Type B pancreatic cell (in vitro differentiated cells): ENCODE measurements around the gene NACC2. TPM values are rescaled to one million over a fixed set of nuclear protein-coding genes. Genes with fewer than 3 reads are reported as not detected.

Experiments used
- DNase-seq: peaks from one replicate; pipeline ENCODE4 v3.0.0; 2021; ENCODE audit warnings: mixed read lengths; ENCODE audit not compliant: unreplicated experiment; ENCODE audit errors: extremely low spot score
- H3K27ac Mint-ChIP-seq: 2 replicates; pipeline ENCODE4 v1.8.0; 2021; ENCODE audit warnings: mild to moderate bottlenecking, mixed read lengths
- H3K27me3 Mint-ChIP-seq: 2 replicates; pipeline ENCODE4 v1.8.0; 2021; ENCODE audit warnings: mixed read lengths
- H3K36me3 Mint-ChIP-seq: 2 replicates; pipeline ENCODE4 v1.8.0; 2021; ENCODE audit warnings: mixed read lengths
- H3K4me1 Mint-ChIP-seq: one replicate; pipeline ENCODE4 v1.8.0; 2021; ENCODE audit warnings: mixed read lengths; ENCODE audit not compliant: unreplicated experiment
- H3K4me3 Mint-ChIP-seq: 2 replicates; pipeline ENCODE4 v1.8.0; 2021; ENCODE audit warnings: mild to moderate bottlenecking, mixed read lengths
- H3K9me3 Mint-ChIP-seq: 2 replicates; pipeline ENCODE4 v1.8.0; 2021; ENCODE audit warnings: mixed read lengths
- CTCF ChIP-seq: fragments of 200-600 bp; sonication (generic); conservative IDR thresholded peaks from 2 replicates; pipeline ENCODE4 v1.5.0; 2021; ENCODE audit warnings: antibody characterized with exemption, mild to moderate bottlenecking
- total RNA-seq: library from RNA; stranded (reverse); gene quantifications from 2 replicates; pipeline ENCODE4 v1.2.1, GENCODE V29; 2021; ENCODE audit warnings: low replicate concordance

NACC2 gene
- total RNA-seq, 1 donor from 2014 or later = 9.3 TPM

GRCh38 chr9:135980926-135981630 lies 114.0 kb downstream of the NACC2 start:
- Mint-ChIP-seq H3K27ac (no peak overlapping the region), H3K4me3 (no peak overlapping the region), H3K36me3 (no peaks in the 10 kb centered on the region), H3K27me3 (peaks cover 13% of the 10 kb centered on the region), H3K4me1 (no peaks in the 10 kb centered on the region), H3K9me3 (no peaks in the 10 kb centered on the region)
- no peak for DNase-seq
- no peak for TF ChIP-seq CTCF

DNA sequence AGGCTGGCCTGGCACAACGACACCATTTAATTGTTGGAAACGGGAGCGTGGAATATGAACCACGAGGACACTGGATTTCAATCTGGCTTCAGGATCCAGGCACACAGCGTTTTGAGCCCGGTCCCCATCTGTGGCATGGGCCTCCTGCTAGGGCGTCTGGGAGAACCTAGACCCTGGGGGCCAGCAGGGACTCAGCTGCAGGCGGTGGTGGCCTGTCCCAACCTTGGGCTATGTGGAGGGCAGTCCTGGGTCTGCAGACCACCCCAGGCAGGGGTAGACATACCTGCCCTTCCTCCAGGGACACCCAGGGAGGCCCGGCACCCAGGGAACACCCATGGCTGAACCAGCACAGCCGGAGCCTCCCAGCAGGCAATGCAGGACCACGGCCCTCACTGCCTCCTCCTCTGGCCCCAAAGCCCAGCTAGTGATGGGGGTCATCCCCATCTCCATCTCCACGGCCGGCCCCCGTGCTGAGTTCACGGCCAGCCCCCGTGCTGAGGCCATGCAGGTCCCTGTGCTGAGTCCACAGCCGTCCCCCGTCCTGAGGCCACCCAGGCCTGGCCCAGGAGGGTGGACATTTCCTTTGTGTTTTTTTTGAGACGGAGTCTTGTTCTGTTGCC lies 115.4 kb downstream of the NACC2 start:
- H3K27me3 Mint-ChIP-seq = peaks cover 17% of the 10 kb centered on the region
- DNase-seq = no peak
- H3K4me1 Mint-ChIP-seq = no peaks in the 10 kb centered on the region
- no peak overlapping the region for H3K27ac Mint-ChIP-seq
- TF ChIP-seq CTCF = no peak
- H3K9me3 Mint-ChIP-seq = no peaks in the 10 kb centered on the region
- H3K36me3 Mint-ChIP-seq = no peaks in the 10 kb centered on the region
- H3K4me3 Mint-ChIP-seq = no peak overlapping the region

DNA sequence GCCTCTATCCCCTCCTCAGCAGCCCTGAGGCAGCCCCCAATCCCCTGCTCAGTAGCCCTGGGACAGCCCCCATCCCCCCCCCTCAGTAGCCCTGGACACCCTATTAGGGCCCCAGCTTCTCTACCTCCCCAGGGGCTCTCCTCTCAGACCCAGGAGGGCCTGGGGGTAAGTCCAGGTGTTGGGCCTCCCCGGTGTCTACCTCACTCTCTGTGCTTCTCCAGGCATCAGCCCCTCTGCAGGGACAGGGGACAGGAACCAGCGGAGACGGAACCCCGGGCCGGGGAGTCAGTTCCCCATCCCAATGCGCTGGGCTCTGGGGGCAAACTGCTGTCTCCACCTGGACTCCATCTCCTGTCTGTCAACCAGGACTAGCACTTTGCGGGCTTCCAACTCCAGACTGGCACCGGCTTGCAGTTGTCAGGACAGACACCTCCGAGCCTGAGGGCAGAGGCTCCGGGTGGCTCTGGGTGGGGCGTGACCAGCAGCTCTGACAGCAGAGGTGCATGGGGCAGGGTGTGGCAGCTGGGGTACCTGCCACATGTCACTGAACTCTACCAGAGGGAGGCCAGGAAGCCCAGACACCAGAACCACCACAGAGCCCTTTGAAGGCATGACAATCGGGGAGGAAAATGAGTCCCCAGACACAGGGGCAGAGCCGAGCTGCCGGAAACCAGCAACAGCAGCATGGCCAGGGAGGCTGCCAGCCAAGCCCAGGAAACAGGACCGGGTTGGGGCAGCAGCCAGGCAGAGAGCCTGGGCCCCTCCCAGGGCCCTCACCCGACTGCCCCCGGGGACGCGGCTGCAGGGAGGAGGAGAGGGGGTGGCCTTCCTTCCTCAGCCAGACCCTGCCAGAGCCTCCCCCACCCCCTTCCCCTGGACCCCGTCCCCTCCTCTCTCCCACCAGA lies 116.2 kb downstream of the NACC2 start:
- TF ChIP-seq CTCF = no peak
- DNase-seq = no peak
- no peaks in the 10 kb centered on the region for H3K36me3 Mint-ChIP-seq
- H3K27ac Mint-ChIP-seq = no peak overlapping the region
- H3K27me3 Mint-ChIP-seq = peaks cover 19% of the 10 kb centered on the region
- no peaks in the 10 kb centered on the region for H3K9me3 Mint-ChIP-seq
- H3K4me1 Mint-ChIP-seq = no peaks in the 10 kb centered on the region
- no peak overlapping the region for H3K4me3 Mint-ChIP-seq

GRCh38 chr9:135976944-135977343 lies 118.1 kb downstream of the NACC2 start:
- DNase-seq = no peak
- Mint-ChIP-seq H3K4me3 (no peak overlapping the region), H3K27me3 (peaks cover 27% of the 10 kb centered on the region), H3K4me1 (no peaks in the 10 kb centered on the region), H3K36me3 (no peaks in the 10 kb centered on the region), H3K27ac (no peak overlapping the region), H3K9me3 (no peaks in the 10 kb centered on the region)
- TF ChIP-seq CTCF = no peak

DNA sequence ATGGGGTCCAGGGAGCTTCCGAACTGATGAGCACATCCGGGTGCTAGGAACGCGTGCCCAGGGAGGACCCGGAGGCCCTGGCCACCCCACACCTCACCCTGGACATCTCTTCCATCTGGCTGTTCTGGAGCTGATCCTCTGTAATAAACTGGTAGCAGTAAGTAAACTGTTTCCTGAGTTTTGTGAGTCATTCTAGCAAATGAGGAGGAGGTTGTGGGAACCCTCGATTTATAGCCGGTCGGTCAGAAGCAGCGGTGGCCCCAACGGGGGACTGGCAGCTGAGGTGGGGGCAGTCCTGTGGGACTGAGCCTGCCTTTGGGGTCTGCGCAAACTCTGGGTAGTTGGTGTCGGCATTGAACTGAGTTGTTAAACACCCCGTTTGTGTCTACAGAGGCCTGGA lies 118.6 kb downstream of the NACC2 start:
- Mint-ChIP-seq H3K4me3 (no peak overlapping the region), H3K36me3 (no peaks in the 10 kb centered on the region), H3K27ac (no peak overlapping the region), H3K4me1 (no peaks in the 10 kb centered on the region), H3K27me3 (peaks cover 30% of the 10 kb centered on the region), H3K9me3 (no peaks in the 10 kb centered on the region)
- no peak for DNase-seq
- no peak for TF ChIP-seq CTCF
